Sigmoid colon (tissue), 7 donors: ENCODE results near the gene CNTNAP5. TPM values are rescaled to one million over a fixed set of nuclear protein-coding genes. Genes with fewer than 3 reads are reported as not detected.

Source experiments
- DNase-seq: peaks from one replicate; pipeline ENCODE4 v3.0.0-alpha.2; 2019
- H3K27ac ChIP-seq, 4 donors: fragments of 200-600 bp; sonication (generic); one replicate each; pipeline ENCODE4 v1.5.1; 2016 to 2019; ENCODE audit warnings: mild to moderate bottlenecking in 1 of 4
- H3K27me3 ChIP-seq, 3 donors: fragments of 200-600 bp; sonication (generic); one replicate each; pipeline ENCODE4 v1.5.1; 2019; ENCODE audit warnings: mild to moderate bottlenecking in 1 of 3
- H3K36me3 ChIP-seq, 4 donors: fragments of 200-600 bp; sonication (generic); one replicate each; pipeline ENCODE4 v1.5.1; 2016 to 2019
- H3K4me1 ChIP-seq, 4 donors: fragments of 200-600 bp; sonication (generic); one replicate each; pipeline ENCODE4 v1.5.1; 2017 to 2019
- H3K4me3 ChIP-seq, 4 donors: fragments of 200-600 bp; sonication (generic); one replicate each; pipeline ENCODE4 v1.5.1; 2017 to 2019; ENCODE audit warnings: mild to moderate bottlenecking in 2 of 4, moderate library complexity in 1 of 4
- H3K9me3 ChIP-seq, 4 donors: fragments of 200-600 bp in 3 of 4; sonication (generic) in 3 of 4; one replicate each; pipeline versions ENCODE4 v1.5.1 to v1.6.1; 2013 to 2019
- EP300 ChIP-seq, 4 donors: sonication (generic); formaldehyde crosslinking; IDR thresholded peaks; one replicate each; pipeline ENCODE4 v1.6.1; 2017; ENCODE audit warnings: antibody characterized with exemption in 4 of 4
- POLR2A ChIP-seq, 2 donors: fragments of 450-650 bp; IDR thresholded peaks; one replicate each; pipeline ENCODE4 v1.6.1; 2016; ENCODE audit warnings: antibody characterized with exemption in 2 of 2, mild to moderate bottlenecking in 2 of 2, moderate library complexity in 2 of 2
- POLR2AphosphoS5 ChIP-seq, 4 donors: sonication (generic); formaldehyde crosslinking; IDR thresholded peaks; one replicate each; pipeline ENCODE4 v1.6.1; 2017; ENCODE audit warnings: antibody characterized with exemption in 4 of 4
- WGBS, 2 donors: extraction: QIAGEN DNeasy Blood & Tissue Kit; methylation state at CpG; one replicate each; pipeline ENCODE4 v1.1.7; 2013; 5-methylcytosine and 5-hydroxymethylcytosine counted together
- intact Hi-C: fragments of 100-400 bp; cut with DNase I; formaldehyde crosslinking; loops from one replicate; pipeline ENCODE4 v1.15.1; 2023
- polyA plus RNA-seq, 3 donors: library from polyadenylated mRNA; stranded (reverse); fragments of 200-250 nt; gene quantifications; one replicate each; pipeline ENCODE4 v1.2.3, GENCODE V29; 2013
- total RNA-seq, 4 donors: library from RNA; depleted of rRNA; stranded (reverse); fragments of >200 nt; gene quantifications; one replicate each; pipeline ENCODE4 v1.1.0, GENCODE V29; 2016
- TF ChIP-seq, protein P1 (sequence below), 4 experiments: fragments of 450-650 bp in 3 of 4; fragments of 200-600 bp in 1 of 4; IDR thresholded peaks; one replicate each; pipeline ENCODE4 v1.5.1; 2016 to 2019; ENCODE audit warnings: antibody characterized with exemption in 4 of 4, mild to moderate bottlenecking in 3 of 4, moderate library complexity in 2 of 4
- donor health status: healthy with polysubstance abuse.
- donor health status: Bipolar disorder and iron deficiency.
- donor health status: healthy.

Gene CNTNAP5
- total and polyA plus RNA-seq, 7 donors: 0.74 to 4.5 (median 1.5) TPM; not detected in 2

DNA sequence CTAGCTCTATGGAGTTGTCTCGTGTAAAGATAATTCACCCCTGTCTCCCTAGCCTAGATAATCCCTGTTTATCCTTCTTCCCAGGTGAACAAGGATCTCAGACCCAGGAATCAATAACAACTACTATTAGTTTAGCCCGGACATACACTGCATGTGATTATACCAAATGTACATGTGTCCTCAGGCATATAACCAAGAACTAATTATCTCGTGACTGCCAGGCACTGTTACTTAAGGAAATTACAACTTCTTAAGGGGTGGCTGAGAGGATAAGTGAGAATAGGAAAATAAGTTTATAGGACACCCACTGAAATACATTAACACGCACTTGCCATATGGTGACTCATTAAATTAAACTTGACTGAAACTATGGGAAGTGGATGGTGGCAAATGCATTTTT, 126.6 kb downstream of the CNTNAP5 start:
- H3K4me3 ChIP-seq: no peak overlapping the region
- peaks cover 0 to 7% (median 3%) of the 10 kb centered on the region in 4 donors for H3K4me1 ChIP-seq
- no peaks in the 10 kb centered on the region for H3K36me3 ChIP-seq
- H3K9me3 ChIP-seq: no peaks in the 10 kb centered on the region
- DNase-seq: no peak
- WGBS, 2 donors: 87 to 88% methylated on average over 4 of the region's 4 CpGs
- TF ChIP-seq POLR2A (IDR thresholded peaks at IDR 0.05) (no peak), POLR2AphosphoS5 (IDR thresholded peaks at IDR 0.05) (no peak), EP300 (IDR thresholded peaks at IDR 0.05) (no peak)
- TF ChIP-seq, protein P1, sequence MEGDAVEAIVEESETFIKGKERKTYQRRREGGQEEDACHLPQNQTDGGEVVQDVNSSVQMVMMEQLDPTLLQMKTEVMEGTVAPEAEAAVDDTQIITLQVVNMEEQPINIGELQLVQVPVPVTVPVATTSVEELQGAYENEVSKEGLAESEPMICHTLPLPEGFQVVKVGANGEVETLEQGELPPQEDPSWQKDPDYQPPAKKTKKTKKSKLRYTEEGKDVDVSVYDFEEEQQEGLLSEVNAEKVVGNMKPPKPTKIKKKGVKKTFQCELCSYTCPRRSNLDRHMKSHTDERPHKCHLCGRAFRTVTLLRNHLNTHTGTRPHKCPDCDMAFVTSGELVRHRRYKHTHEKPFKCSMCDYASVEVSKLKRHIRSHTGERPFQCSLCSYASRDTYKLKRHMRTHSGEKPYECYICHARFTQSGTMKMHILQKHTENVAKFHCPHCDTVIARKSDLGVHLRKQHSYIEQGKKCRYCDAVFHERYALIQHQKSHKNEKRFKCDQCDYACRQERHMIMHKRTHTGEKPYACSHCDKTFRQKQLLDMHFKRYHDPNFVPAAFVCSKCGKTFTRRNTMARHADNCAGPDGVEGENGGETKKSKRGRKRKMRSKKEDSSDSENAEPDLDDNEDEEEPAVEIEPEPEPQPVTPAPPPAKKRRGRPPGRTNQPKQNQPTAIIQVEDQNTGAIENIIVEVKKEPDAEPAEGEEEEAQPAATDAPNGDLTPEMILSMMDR (IDR thresholded peaks at IDR 0.05): no peak
- H3K27ac ChIP-seq: no peak overlapping the region
- intact Hi-C loops: no loop called here
- no peaks in the 10 kb centered on the region for H3K27me3 ChIP-seq

DNA sequence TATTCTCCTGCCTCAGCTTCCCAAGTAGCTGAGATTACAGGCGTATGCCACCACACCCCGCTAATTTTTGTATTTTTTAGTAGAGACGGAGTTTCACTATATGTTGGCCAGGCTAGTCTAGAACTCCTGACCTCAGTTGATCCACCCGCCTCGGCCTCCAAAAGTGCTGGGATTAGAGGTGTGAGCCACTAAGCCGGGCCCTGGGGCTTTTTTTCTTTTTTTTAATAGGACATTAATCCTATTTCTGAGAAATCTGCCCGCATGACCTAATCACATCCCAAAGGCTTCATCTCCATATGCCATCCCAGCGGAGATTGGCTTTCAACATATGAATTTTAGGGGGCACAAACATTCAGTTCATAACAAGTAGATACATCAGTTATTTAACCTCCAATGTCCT, 128.6 kb downstream of the CNTNAP5 start:
- H3K4me3 ChIP-seq: no peak overlapping the region
- no peak for DNase-seq
- no peaks in the 10 kb centered on the region for H3K27me3 ChIP-seq
- no peaks in the 10 kb centered on the region for H3K9me3 ChIP-seq
- H3K27ac ChIP-seq: no peak overlapping the region
- intact Hi-C loops: no loop called here
- TF ChIP-seq EP300 (IDR thresholded peaks at IDR 0.05) (no peak), POLR2A (IDR thresholded peaks at IDR 0.05) (no peak), POLR2AphosphoS5 (IDR thresholded peaks at IDR 0.05) (no peak)
- TF ChIP-seq, protein P1 (IDR thresholded peaks at IDR 0.05): no peak
- WGBS, 2 donors: 91 to 92% methylated on average over 8 of the region's 8 CpGs
- no peaks in the 10 kb centered on the region for H3K36me3 ChIP-seq
- H3K4me1 ChIP-seq: peaks cover 0 to 7% (median 3%) of the 10 kb centered on the region in 4 donors

DNA sequence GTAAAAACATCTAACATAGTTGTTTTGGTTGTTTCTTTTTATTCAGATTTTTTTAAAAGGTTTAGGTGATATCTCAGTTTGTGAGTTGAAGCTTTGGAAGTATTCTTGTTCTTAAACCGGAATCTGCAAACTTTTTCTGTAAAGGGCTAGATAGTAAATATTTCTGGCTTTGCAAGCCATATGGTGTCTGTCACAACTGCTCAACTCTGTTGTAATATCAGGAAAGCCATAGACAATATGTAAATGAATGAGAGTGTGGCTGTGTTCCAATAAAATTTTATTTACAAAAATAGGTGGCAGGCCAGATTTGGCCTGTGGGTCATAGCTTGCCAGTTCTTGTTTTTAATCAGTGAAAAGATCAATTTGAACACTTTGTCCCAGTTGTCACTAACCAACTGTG, 134.1 kb downstream of the CNTNAP5 start:
- Histone ChIP-seq H3K36me3 (no peaks in the 10 kb centered on the region), H3K27ac (no peak overlapping the region), H3K4me1 (no peaks in the 10 kb centered on the region), H3K27me3 (no peaks in the 10 kb centered on the region), H3K4me3 (no peak overlapping the region), H3K9me3 (no peaks in the 10 kb centered on the region)
- intact Hi-C loops: no loop called here
- no peak for DNase-seq
- WGBS, 2 donors: 76 to 84% methylated on average over 1 of the region's 1 CpG
- TF ChIP-seq, protein P1 (IDR thresholded peaks at IDR 0.05): no peak
- TF ChIP-seq POLR2A (IDR thresholded peaks at IDR 0.05) (no peak), EP300 (IDR thresholded peaks at IDR 0.05) (no peak), POLR2AphosphoS5 (IDR thresholded peaks at IDR 0.05) (no peak)

DNA sequence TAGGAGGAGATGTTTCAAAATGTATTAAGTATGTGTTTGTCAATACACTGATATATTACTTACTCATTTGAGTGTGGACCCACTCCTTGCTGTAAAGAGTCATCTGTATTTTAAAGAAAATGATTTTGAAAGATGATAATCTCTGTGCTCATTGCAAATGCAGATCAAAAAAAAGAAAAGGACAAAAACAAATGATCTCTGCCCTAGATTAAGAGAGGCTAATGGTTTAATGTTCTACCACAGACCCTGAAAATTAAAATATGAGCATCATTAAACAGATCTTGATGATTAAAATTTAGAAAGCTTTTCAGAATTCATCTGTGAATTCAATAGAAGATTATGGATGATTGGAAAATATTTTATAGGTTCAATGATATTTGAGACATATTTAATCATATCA, 136.5 kb downstream of the CNTNAP5 start:
- Histone ChIP-seq H3K36me3 (no peaks in the 10 kb centered on the region), H3K27ac (no peak overlapping the region), H3K27me3 (no peaks in the 10 kb centered on the region), H3K9me3 (no peaks in the 10 kb centered on the region), H3K4me3 (no peak overlapping the region), H3K4me1 (no peaks in the 10 kb centered on the region)
- TF ChIP-seq, protein P1 (IDR thresholded peaks at IDR 0.05): no peak
- TF ChIP-seq POLR2AphosphoS5 (IDR thresholded peaks at IDR 0.05): no peak
- TF ChIP-seq POLR2A (IDR thresholded peaks at IDR 0.05): no peak
- TF ChIP-seq EP300 (IDR thresholded peaks at IDR 0.05): no peak
- no peak for DNase-seq
- intact Hi-C loops: no loop called here

DNA sequence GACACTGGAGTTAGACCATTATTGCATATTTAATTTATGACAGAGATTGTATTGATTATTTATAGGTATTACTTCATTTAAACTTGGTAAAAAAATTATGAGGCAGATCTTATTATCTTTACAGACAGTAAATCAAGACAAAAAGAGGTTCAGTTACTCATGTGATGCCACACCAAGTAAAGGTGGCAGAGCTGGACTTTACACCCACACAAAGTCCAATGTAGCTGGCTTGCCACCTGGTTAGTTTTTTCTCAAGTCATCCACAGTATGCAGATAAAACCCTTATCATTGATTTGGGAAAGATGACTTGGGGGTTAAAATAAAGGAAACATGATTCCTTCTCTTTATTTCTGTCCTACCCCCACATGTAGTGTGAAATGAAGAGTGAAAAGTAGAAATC, 137.2 kb downstream of the CNTNAP5 start:
- no peak overlapping the region for H3K27ac ChIP-seq
- DNase-seq: no peak
- H3K9me3 ChIP-seq: no peaks in the 10 kb centered on the region
- intact Hi-C loops: no loop called here
- TF ChIP-seq POLR2AphosphoS5 (IDR thresholded peaks at IDR 0.05) (no peak), EP300 (IDR thresholded peaks at IDR 0.05) (no peak), POLR2A (IDR thresholded peaks at IDR 0.05) (no peak)
- TF ChIP-seq, protein P1 (IDR thresholded peaks at IDR 0.05): no peak
- H3K4me1 ChIP-seq: no peaks in the 10 kb centered on the region
- no peak overlapping the region for H3K4me3 ChIP-seq
- no peaks in the 10 kb centered on the region for H3K36me3 ChIP-seq
- no peaks in the 10 kb centered on the region for H3K27me3 ChIP-seq
